Measurements from ENCODE around the gene GPR142. TPM values are rescaled to one million over a fixed set of nuclear protein-coding genes. Genes with fewer than 3 reads are reported as not detected.
A peak's percentile ranks its signal among the peaks of the same experiment; 100 is the strongest.

Gene GPR142
- polyA plus RNA-seq, 1 donor: 0.25 TPM

DNA sequence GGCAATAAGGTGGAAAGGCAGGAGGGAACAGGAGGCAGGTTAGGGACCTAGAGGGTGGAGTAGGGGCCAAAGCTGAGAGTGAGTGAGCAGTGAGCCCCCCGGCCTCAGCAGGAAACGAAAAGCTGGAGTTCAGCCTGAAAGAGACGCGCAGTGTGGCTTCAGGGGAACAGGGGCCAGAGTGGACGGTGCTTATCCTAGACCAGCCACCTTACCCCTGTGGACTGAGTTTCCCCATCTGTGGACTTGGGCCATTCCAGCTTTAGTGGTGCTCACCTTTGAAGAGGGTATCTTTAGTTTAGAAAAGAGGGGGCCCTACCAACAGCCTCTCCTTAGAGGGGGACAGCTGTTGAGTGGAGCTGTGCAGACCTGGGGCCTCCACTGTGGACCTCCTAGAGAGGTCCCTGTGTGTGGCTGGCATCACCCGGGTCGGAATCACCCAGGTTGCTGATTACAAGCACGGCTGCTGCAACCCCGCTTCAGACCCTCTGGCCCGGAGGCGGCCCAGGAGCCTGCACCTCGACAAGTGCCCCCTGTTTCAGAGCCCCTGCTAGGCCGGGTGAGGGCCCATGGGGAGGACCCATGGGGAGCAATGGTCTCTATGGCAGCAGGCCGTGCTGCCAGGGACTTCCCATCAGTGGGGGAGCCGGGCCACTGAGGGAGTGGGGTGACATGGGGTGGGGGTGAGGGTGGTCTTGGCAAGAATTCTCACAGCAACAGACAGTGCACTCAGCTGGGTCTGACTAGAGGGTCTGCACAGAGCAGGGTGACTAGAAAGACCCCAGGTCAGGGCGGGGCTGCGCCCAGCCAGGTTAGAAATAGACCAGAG, 2.6 kb downstream of the GPR142 start:
- DNase-seq: no peak

DNA sequence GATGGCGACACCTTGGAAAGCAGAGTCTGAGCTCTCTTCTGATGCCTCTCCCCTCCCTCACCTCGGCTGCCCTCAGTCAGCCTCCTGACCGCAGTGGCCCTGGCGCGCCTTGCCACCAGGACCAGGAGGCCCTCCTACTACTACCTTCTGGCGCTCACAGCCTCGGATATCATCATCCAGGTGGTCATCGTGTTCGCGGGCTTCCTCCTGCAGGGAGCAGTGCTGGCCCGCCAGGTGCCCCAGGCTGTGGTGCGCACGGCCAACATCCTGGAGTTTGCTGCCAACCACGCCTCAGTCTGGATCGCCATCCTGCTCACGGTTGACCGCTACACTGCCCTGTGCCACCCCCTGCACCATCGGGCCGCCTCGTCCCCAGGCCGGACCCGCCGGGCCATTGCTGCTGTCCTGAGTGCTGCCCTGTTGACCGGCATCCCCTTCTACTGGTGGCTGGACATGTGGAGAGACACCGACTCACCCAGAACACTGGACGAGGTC, 4.4 kb downstream of the GPR142 start:
- no peak for DNase-seq

DNA sequence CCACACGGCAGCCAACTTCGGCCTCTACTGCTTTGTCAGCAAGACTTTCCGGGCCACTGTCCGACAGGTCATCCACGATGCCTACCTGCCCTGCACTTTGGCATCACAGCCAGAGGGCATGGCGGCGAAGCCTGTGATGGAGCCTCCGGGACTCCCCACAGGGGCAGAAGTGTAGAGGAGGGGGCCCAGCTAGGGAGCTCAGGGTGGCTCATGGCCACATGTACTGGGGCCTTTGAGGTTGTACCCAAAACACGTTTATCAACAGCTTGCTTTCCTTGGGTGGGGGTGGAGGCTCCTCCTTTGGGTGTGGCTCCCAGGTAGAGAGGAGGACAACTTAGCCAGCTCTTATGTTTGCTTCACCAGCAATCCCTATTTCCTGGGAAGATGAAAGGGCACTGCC, 5.1 kb downstream of the GPR142 start:
- DNase-seq: no peak

DNA sequence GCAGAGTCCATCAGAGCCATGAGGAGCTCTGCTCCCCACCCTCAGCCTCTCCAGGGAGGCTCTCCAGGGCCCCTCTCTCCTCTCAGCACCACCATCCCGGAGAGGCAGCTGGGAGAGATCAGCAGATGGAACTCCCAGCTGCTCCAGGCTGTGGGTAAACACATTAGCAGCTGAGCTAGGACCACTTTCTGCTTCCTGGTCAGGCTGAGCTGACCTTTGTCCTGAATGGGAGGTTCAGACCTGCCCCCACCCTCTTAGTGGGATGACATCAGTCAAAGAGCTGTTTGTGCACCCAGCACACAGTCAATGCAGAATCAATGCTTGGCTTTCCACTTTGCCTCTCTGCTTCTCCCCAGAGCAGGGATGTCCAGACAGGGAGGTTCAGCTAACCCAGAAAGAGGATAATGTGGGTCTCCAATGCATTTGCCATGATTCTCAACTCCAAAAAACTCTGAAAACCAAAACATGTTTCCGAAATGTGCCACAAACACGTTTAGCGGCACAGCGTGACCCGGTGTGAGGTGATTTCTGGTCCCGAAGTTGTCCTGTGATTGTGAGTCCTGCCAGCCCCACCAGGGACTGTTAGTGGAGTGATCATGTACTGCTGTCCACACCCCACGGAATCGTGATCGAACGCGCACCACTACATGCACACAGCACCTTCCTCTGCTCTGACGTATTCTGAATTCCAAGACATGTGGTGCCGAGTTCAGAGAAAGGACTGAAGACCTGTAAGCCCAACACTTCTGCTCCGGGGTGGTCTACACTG, 6.7 kb downstream of the GPR142 start:
- no peak for DNase-seq

DNA sequence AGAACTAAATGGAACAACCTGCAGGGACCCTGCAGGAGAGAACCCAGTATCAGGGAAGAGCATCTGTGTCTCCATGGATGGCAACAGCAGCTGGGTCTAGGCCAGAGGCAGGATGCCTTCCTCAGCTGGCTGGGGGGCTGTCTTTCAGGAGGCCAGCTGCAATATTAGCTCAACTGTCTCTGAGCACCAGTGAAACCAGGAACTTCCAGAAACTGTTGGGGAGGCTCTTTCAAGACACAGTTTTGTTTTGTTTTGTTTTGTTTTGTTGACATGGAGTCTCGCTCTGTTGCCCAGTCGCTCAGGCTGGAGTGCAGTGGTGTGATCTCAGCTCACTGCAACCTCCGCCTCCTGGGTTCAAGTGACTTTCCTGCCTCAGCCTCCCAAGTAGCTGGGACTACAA, 7.6 kb downstream of the GPR142 start:
- no peak for DNase-seq

DNA sequence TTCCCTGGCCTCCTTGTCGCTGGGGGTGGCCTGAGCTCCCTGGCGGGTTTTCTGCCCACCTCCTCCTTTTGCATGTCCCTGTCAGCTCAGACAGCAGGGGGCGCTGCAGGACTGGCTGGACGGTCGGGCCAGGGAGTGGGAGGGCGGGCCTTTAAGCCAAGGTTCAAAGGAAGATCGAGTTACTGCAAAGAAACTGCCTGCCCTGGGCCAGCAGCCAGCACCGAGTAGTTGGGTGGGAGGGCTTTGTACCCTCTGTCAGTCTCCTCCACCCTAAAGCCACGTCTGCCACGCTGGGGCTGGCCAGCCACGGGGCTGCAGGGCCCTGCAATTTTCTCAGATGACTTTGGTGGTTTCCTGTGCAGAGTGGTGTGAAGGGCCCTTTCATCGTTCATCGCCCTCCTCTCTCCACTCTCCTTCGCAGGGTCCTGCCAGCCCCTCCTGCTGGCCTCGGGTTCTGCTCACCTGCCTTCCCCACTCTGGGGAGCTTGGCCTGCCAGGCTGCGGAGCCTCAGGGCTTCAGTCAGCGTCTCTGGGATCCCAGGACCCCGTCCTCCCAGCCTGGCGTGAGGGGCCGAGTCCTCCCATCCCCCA, 12.3 kb downstream of the GPR142 start:
- peak; percentile 92 for DNase-seq

DNA sequence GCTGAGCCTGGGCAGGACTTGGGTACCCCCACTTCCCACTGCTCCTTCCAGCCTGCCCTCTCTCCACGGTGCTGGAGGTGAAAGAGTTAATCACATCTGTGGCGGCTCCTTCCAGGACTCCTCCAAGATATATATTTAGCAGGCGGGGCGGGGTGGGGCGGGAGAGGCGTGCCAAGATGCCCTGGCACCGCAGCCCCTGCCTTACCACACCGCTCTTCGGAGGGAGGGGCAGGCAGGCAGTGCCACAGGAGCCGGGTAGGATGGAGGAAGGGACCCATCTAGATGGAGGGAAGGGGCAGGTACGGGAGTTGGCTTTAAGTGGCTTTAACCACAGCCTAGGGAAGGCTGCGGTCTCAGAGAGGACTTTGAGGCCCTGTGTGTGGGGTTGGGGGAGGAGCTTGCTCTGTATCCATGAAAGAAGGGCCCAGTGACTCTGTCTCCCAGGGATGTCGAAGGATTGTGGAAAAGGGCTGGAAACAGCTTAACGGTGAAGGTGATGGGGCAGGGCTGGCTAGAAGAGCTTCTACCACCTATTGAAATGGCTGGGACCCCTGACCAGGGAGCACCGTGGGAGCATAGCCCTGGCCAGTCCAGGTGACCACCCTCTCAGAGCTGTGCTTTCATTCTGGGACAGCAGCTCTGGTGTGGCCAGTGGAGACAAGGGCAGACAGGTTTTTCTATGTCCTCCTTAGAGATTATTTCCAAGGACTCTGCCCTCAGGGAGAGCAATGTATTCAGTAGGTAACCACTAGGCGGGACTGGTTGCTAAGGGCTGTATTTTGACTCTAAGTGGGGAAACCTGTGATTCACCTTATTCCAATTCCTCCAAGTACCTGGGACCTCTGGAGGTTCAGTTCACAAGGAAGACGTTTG, 13.0 kb downstream of the GPR142 start:
- no peak for DNase-seq

DNA sequence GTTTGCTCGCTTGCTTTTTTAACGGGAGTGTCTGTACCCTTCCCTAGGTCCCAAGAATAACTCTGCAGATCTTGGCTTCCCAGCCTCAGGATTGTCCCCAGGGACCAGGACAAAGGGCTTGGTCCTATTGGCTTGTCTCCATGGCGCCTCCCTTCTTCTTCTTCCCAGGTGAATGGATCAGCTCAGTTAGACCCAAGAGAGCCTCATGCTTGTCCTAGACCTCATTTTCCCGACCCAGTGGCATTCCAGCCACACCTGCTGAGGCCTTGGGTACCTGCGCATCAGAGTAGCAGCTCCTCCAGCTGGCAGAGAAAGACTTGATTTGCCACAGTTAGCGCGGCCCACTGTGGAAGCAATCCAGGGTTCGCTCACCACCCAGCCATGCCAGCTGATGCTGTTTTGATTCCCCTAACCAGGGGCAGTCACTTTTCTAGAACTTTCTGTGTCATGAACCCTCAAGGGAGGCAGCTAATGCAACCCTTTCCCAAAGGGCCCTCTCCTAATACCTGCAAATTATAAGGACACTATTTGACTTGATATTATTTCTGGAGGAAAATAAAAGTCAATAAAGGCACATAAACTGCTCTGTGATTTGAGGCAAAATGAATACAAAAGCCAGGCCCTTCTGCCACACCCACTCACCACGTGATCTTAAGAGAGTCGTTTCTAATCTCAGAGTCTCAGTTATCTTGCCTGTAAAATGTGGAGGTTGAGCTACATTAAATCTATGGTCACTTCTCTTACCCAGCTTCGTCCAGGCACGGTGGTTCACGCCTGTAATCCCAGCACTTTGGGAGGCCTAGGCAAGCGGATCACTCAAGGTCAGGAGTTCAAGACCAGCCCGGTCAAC, 13.9 kb downstream of the GPR142 start:
- no peak for DNase-seq

DNA sequence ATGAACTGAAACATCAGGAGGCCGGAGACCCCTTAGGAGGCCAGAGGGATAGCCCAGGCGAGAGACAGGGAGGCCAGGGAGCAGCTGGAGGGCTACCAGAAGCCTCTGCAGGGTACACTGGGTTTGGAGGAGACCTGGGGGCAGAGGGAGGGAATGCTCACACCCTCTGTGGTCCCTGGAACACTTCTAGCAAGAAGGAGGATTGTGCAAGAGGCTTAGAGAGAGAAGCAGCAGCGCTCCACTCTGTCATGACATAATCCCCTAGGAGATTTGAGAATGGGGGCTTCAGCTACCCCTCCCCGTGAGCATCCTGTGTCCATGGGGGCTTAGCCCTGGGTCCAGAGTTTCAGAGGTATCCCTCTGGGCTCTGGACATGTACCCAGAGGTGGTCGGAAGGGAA, 15.8 kb downstream of the GPR142 start:
- no peak for DNase-seq

DNA sequence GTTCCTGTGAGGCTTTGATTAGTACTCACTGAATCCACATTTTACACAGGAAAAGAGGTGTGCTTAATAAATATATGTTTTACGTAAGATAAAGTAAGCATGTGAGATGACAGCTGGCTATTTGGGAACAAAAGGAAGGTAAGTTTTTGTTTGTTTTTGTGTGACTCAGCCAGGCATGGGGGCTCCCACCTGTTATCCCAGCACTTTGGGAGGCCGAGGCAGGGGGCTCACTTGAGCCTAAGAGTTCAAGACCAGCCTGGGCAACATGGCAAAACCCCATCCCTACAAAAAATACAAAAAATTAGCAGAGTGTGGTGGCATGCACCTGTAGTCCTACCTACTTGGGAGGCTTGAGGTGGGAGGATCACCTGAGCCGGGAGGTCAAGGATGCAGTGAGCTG, 17.9 kb downstream of the GPR142 start:
- DNase-seq: no peak

DNA sequence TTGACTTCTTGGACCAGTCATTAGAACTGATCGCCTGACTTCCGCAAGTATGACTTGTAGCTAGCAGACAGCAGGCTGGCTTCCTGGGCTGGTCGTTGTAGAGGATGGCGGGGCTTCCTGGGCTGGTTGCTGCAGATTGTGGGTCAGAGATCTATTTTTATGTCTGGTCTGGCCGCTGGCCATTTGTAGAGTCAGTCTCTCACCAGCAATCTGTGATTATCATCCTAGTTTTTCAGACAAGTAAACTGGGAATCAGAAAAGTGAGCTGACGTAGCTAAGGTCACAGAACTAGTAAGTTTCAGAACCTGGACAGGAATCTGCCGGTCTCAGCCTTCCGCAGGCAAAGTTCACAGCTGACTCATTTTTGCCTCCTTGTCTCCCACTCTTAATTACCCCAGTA, 19.1 kb downstream of the GPR142 start:
- DNase-seq: no peak

DNA sequence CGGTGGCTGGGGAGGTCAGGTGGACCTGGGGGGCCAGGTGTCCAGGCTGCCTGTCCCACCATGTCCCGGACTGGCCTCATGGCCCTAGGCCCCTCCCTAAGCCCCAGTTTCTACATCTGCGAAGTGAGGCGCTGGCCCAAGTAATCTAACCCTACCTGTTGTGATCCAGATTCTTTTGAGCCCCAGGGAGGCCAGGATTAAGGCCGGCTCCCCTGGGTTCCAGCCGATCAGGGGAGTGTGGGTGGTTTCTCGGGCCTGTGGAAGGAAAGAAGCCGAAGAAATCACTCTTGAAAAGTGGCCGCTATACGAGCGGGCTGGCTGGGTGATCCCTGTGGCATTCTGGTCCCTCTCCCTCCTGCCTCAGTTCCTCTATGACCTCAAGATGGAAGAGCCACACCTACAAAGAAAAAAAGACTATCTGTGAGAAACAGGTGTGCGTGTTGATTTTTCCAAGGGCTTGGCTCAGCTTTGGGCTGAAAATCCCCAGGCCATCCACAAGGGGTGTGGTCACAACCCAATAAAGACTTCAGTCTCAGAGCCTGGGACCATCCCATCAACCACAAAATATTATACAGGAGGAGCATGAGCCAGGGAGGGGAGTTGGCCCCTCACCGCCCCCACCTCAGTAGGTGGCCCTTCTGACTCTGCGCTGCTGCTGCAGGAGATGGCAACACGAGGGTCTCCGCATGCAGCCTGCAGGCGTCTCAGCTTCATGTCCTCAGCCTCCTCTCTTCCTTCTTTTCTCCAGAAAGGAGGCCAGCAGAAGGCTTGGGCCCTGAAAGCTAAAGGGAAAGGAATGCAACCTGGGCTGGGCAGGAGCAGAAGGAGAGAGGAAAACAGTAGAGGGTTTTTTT, 20.3 kb downstream of the GPR142 start:
- DNase-seq: no peak

DNA sequence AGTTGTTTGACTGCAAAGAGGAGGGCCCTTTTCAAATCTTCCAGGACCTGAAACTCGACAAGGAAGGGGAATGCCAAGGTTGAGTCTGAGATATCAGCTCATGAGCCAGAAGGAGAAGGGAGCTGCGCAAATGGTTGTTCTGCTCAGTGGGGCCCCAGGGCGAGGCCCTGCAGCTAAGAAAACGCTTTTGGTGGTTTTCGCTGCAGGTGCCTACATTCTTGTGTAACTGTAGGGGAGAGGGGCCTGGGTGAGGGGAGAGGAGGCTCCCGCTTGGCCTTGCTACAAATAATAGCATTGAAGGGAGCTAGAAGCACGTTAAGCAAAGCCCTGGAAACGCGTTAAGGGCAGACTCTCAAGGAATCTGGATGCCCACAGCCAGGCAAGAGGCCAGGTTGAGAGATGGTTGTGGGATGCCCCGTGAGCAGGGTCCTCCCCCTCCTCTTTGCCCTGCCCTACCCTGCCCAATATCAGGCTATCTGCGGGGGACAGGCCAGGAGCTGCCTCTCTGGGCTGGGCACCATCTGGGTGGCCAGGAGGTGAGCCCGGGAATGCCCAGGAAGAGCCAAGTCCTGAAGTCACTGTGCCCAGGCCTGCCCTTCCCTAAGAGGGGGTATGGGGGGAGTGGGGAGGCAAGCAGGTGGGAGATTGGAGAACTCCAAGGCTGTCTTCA, 21.9 kb downstream of the GPR142 start:
- no peak for DNase-seq

DNA sequence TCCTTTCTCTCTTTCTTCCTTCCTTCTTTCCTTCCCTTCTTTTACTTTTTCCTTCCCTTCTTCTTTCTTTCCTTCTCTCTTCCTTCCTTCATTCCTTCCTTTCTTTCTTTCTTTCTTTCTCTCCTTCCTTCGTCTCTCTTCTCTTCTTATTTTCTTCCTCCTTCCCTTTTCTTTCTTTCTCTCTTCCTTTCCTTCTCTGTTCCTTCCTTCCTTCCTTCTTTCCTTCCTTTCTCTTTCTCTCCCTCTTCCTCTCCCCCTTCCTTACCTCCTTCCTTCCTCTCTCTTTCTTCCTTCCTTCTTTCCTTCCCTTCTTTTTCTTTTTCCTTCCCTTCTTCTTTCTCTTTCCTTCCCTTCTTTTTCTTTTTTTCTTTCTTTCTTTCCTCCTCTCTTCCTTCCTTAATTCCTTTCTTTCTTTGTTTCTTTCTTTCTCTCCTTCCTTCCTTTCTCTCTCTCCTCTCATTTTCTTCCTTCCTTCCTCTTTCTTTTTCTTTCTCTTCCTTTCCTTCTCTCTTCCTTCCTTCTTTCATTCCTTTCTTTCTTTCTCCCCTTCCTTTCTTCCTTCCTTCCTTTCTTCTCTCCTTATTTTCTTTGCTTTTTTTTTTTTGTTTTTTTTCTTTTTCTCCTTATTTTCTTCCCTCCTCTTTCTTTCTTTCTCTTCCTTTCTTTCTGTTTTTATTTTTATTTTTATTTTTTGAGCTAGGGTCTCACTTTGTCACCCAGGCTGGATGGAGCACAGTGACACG, 22.8 kb downstream of the GPR142 start:
- no peak for DNase-seq

DNA sequence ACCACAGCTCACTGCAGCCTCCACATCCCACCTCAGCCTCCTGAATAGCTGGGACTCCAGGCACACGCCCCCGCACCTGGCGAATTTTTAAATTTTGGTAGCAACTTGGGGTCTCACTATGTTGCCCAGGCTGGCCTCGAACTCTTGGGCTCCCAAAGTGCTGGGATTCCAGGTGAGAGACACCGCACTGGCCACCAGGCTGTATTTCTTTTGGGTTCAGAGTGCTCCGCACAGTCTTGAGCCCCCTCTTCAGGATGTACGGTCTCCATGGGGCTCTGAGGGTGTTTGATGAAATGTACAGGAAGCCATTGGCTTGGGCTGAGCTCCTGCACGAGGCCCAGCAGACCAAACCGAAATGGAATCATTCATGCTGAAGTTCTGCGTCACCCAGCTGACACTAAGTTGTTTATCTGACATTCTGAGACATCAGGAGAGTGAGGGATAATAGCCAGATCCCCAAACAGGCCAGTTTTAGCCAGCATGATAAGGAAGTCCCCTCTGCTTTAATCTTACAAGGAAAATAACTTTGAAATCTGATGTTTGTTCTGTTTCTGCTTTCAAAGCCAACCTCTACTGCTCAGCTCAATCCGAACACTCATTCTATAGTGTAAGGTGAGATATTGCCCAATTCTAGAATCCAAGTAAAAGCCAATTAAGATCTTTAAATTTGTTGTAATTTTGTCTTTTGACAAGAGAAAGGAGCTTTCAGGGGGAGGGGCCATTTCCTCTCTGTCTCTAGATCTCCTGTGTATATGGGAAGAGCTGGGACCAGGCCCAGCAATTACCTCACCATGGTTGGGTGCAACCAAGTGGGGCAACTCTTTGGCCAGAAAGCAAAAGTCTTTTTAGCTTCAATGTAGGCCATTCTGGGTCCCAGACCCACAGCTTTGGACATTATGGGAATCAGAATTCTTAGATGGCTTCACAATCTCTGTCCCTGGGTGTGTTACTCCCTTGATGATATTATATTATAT, 23.7 kb downstream of the GPR142 start:
- DNase-seq: no peak

DNA sequence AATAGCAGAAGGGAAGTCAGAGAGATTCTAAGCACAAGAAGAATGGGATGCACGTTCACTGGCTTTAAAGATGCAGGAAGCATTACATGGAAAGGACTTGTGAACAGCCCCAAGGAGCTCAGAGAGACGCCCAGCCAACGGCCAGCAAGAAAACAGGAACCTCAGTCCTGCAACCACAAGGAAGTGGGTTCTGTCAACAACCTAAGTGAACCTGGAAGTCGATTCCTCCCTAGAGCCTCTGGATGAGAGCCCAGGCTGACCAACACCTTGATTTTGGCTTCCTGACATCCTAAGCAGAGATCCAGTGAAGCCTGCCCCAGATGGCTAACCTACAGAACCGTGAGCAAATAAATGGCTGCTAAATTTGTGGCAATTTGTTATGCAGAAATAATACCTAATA, 24.5 kb downstream of the GPR142 start:
- no peak for DNase-seq

DNA sequence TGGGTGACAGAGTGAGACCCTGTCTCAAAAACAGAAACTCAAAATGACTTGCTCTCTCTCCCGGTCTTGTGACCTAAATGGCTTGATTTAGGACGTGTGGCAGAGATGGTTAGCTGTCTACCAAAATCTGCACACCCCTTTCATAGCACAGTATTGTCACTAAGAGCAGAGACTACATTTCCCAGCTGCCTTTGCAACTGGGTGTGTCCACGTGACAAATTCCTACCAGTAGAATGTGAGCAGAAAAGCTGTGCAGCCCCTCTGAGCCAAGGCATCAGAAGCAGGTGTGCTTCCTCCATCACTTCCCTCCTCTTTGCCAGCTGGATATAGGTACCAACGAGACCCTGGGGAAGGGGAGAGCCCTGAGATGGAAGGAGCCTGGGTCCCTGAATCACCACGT, 25.5 kb downstream of the GPR142 start:
- DNase-seq: no peak

Measured in left kidney (tissue), 2 donors.